ENCODE data around the gene NOS3.

Gene NOS3

DNA sequence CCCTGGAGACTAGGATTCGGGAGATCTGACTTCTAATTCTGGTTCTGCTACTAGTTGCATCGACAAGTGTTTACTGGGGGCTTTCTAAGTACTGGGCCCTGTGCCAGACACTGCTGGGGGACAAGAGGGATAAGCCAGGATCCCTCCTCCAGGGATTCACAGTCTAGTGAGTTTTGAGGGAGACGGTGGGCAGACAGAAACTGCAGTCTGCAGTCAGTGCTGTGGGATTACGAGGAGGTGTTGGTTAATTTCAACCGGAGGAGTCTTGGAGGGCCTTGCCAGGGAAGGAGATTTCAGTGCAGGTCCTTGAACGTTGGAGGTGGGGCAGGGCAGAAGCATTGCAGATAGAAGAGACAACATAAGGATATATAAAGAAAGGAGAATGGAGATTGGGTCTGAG lies 9.2 kb upstream of the NOS3 start:
- no peak for DNase-seq

DNA sequence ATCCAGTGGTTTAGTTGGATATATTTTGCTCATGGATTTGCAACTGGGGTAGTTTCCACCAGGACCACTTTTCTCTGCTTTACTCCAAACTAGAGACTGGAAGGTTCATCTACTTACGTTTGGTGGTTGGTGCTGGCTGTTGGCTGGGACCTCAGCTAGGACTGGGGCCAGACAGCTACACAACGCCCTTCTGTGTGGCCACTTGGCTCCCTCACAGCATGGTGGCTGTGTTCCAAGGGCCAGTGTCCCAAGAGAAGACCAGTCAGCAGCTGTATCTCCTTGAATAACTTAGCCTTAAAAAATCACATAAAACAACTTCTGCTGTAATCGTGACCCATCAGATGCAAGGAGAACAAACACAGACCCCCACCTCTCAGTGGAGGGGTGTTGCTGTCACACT lies 8.5 kb upstream of the NOS3 start:
- DNase-seq, result no peak

DNA sequence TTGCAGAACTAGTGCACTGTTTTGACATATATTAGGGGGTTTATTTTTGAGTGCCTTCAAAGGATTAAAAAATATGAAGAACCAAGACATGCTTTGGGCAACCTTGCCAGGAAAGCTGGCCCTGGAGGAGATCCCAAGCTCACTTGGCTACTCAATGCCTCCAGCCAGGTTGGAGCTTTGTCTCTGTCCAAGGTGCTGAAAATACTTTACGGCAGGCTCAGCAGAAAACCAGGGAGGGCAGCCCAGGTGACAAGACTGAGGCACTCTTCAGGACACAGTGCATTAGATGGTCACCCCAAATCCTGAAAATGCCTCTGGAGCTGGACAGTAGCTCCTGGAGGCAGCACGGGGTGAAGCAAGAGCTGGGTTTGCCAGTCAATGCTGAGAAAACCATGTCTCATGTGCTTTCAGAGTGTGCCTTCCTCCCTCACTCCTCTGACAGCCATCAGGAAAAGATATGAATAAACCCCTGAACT lies 6.9 kb upstream of the NOS3 start:
- peak; percentile 29 for DNase-seq

DNA sequence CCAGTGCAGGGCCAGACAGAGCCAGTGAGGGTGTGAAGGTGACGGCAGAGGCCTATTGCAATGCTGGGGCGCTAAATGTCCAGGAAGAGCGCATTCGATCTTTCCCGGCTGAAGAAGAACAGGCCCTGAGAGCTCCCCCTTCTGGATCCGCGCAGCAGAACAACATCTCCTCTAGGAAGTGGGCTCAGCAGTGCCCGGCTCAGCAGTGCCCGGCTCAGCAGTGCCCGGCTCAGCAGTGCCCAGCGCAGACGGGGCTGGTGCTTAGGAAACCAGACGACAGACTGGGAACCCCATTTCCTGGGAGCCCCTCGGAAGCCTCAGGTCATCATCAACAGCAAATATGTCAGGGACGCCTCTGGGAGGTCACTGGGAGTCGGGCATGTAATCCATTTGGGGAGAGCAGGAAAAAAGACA lies 4.7 kb upstream of the NOS3 start:
- peak; percentile 46 for DNase-seq

DNA sequence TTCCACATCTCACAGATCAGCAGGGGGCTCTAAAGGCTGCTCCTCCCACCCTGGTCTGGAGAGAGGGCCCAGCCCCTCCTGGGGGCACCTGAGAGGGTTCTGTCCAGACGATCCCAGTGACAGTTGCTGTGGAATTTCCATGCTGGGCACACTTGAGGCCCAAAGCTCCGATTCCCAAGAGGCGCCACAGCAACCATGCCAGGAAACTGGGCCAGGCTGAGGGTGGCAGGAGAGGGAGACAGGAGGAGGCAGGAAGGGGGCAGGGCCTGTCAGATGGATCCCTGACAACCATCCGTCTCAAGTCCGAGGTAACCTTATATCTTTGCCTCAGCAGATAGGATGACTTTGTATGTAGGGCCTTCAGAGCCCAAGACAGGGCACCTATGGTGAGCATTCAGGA lies 4.3 kb upstream of the NOS3 start:
- no peak for DNase-seq

DNA sequence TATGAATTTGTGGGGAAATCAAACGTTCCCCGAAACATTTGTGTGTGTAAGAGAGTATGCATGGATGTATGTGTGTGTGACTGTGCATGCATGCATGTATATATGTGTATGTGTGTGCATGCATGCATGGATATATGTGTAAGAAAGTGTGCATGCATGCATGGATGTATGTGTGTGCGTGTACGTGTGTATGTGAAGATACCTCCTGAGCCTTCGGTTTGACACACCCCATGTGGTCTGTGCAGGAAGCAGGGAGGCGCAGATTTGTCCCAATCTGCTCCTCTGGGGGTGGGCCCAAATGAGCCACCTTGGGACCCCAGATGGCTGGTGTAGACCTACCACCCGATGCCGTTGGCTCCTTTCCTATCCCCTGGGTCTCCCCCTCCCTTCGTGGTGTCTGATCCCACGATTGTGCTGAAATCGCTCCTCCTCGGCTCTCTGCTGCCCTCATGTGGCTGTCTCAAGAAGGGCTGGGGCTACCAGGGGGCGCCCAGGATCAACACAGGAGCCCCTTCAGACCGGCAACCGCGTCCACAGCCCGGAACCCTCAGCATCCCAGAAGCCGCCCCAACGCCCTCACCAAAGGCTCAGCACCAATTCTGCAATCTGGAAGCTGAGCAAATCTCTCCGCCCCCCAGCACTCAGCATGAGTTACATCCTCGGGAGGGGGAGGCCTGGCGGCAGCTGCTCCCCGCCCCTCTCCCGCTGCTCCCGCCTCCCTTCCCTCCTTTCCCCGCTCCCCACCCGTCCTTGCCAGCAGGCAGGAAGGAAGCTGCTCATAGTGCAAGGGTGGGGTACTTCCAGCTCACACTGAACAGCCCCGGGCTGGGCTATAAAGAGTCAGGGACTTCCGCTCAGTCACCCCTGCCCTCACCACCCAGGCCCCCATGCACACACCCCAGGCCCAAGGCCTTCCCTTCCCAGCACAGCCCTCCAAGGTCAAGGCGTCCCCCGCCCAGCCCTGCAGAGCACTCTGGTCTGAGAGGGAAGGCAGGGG lies 2.3 kb upstream of the NOS3 start:
- DNase-seq, result peak; percentile 66

DNA sequence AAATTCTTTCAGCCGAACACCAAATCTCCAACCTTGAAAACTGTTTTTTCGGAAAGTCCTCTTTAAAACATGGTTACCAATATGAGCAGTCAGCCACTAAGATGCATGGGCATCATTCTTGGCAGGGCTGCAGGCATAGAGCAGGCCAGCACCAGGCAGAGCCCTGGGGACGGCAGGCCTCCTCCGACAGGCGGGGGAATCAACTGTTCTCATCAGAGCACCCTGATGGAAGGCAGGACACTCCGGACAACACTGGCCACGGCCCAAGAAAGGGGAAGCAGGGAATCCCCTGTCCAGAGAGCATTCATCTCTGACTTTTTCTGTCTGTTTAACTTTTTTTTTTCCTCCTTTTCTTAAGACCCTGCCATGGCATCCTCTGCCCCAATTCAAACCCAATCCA lies 1.4 kb upstream of the NOS3 start:
- no peak for DNase-seq

DNA sequence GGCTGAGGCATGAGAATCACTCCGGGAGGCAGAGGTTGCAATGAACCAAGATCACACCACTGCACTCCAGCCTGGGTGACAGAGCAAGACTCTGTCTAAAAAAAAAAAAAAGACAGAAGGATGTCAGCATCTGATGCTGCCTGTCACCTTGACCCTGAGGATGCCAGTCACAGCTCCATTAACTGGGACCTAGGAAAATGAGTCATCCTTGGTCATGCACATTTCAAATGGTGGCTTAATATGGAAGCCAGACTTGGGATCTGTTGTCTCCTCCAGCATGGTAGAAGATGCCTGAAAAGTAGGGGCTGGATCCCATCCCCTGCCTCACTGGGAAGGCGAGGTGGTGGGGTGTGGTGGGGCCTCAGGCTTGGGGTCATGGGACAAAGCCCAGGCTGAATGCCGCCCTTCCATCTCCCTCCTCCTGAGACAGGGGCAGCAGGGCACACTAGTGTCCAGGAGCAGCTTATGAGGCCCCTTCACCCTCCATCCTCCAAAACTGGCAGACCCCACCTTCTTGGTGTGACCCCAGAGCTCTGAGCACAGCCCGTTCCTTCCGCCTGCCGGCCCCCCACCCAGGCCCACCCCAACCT lies 1.3 kb downstream of the NOS3 start:
- no peak for DNase-seq

DNA sequence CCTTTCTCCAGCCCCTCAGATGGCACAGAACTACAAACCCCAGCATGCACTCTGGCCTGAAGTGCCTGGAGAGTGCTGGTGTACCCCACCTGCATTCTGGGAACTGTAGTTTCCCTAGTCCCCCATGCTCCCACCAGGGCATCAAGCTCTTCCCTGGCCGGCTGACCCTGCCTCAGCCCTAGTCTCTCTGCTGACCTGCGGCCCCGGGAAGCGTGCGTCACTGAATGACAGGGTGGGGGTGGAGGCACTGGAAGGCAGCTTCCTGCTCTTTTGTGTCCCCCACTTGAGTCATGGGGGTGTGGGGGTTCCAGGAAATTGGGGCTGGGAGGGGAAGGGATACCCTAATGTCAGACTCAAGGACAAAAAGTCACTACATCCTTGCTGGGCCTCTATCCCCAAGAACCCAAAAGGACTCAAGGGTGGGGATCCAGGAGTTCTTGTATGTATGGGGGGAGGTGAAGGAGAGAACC lies 2.1 kb downstream of the NOS3 start:
- DNase-seq, result no peak

DNA sequence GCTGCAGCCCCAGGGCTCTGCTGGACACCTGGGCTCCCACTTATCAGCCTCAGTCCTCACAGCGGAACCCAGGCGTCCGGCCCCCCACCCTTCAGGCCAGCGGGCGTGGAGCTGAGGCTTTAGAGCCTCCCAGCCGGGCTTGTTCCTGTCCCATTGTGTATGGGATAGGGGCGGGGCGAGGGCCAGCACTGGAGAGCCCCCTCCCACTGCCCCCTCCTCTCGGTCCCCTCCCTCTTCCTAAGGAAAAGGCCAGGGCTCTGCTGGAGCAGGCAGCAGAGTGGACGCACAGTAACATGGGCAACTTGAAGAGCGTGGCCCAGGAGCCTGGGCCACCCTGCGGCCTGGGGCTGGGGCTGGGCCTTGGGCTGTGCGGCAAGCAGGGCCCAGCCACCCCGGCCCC lies 2.7 kb downstream of the NOS3 start:
- no peak for DNase-seq

DNA sequence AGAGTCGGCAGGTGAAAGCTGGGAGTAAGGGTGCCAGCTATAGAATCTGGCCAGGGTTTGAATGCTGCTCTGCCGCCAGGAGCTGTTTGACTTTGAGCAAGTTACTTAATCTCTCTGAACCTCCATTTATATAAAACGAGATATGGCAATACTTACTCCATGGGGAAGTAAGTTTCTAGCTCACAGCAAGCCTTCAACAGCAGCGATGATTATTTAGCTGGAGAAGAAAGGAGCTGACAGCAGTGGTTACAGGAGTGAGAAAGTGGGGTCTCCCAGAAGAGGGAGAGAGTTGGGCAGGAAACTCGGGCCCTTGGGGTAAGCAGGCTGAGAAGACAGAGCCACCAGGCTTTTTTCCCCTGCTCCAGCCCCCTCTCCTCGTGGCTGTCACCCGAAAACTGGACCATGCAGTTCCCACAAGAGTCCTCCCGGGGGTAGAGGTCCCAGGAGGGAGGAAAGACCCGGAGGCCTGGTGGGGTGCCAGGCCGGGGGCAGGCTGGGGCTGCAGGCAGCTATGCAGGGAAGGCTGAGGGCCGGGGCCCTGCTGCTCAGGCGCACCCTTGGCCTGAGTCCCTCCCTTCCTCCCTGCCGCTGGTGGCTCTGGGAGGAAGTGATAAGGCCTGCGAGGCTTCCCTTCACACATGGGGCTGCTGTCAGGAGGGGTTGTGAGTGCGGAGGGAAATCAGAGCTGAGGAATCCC lies 3.5 kb downstream of the NOS3 start:
- no peak for DNase-seq

DNA sequence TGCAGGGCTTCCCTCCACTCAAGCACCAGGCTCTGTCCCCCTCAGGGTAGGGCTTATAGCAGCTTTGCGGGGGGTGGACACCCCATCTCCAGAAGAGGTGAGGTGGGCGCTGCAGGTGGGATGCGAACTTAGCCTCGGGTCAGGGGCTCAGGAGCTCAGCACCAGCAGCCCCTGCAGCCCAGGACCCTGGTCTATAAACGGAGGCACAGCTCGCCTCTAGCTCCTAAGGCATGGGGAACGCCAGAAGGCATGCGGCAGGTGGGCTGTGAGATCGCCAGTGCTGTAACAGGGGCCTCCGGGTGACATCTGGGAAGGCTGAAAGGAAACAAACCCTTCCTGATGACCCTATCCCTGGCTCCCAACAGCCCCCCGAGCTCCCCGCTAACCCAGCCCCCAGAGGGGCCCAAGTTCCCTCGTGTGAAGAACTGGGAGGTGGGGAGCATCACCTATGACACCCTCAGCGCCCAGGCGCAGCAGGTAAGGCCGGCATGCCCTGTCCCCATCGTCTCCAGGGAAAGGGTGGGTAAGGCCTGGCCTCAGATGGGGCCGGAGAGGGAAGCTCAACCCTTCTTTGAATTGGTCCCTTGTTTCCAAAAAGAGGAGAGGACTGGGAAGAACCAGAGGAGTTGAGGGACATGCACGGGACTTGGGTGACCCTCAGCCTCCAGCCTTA lies 4.2 kb downstream of the NOS3 start:
- no peak for DNase-seq

DNA sequence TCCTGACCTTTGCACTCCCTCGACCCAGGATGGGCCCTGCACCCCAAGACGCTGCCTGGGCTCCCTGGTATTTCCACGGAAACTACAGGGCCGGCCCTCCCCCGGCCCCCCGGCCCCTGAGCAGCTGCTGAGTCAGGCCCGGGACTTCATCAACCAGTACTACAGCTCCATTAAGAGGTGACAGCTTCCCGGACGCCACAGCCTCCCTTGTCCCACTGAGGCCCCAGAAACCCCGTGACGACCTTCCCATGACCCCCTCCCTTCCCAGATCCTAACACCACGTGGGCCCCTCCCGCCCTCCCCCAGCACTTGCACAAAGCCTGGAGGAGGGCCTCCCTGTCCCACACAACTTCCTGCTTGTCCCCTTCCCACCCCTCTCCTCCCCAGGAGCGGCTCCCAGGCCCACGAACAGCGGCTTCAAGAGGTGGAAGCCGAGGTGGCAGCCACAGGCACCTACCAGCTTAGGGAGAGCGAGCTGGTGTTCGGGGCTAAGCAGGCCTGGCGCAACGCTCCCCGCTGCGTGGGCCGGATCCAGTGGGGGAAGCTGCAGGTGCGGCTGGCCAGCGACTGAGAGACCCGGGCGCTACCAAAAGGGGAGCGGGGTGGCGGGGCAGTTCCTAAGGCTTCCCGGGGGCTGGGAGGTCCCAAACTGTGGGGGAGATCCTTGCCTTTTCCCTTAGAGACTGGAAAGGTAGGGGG lies 5.7 kb downstream of the NOS3 start:
- no peak for DNase-seq

DNA sequence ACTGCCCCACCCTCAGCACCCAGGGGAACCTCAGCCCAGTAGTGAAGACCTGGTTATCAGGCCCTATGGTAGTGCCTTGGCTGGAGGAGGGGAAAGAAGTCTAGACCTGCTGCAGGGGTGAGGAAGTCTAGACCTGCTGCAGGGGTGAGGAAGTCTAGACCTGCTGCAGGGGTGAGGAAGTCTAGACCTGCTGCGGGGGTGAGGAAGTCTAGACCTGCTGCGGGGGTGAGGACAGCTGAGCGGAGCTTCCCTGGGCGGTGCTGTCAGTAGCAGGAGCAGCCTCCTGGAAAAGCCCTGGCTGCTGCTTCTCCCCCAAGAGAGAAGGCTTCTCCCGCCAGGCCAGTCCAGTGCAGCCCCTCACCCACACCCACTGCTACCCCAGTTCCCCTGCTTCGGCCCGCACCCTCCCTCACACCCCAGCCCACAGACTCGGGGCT lies 6.3 kb downstream of the NOS3 start:
- DNase-seq, result no peak

DNA sequence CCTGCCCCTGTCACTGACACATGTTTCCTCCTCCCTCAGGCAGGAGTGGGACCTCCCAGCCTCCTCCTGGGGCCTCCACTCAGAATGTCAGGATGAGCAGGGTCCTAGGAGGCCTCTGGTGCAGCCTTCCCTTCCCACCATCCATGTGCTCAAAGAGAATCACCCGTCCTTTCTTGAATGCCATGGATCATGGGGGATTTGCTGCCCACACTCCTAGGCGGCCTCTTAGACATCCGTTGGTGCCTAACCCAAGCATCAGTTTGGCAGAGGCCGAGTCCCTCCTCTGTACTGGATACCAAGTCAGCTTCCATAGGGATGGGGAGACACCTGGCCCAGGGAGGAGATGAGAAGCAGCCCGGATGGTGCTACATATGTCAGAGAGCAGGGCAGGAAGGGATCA lies 7.0 kb downstream of the NOS3 start:
- DNase-seq, result no peak

DNA sequence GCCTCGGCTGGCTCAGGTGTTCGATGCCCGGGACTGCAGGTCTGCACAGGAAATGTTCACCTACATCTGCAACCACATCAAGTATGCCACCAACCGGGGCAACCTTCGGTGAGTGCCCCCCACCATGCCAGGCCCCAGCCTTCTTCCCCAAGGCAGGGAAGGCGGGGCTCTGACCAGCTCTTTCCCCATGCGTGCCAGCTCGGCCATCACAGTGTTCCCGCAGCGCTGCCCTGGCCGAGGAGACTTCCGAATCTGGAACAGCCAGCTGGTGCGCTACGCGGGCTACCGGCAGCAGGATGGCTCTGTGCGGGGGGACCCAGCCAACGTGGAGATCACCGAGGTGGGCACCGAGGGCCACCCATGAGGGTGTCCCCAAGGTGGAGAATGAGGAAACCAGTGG lies 7.5 kb downstream of the NOS3 start:
- no peak for DNase-seq

DNA sequence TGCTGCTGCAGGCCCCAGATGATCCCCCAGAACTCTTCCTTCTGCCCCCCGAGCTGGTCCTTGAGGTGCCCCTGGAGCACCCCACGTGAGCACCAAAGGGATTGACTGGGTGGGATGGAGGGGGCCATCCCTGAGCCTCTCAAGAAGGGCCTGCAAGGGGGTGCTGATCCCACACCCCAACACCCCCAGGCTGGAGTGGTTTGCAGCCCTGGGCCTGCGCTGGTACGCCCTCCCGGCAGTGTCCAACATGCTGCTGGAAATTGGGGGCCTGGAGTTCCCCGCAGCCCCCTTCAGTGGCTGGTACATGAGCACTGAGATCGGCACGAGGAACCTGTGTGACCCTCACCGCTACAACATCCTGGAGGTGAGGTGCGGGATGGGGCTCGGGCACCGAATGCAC lies 8.2 kb downstream of the NOS3 start:
- DNase-seq, result no peak

DNA sequence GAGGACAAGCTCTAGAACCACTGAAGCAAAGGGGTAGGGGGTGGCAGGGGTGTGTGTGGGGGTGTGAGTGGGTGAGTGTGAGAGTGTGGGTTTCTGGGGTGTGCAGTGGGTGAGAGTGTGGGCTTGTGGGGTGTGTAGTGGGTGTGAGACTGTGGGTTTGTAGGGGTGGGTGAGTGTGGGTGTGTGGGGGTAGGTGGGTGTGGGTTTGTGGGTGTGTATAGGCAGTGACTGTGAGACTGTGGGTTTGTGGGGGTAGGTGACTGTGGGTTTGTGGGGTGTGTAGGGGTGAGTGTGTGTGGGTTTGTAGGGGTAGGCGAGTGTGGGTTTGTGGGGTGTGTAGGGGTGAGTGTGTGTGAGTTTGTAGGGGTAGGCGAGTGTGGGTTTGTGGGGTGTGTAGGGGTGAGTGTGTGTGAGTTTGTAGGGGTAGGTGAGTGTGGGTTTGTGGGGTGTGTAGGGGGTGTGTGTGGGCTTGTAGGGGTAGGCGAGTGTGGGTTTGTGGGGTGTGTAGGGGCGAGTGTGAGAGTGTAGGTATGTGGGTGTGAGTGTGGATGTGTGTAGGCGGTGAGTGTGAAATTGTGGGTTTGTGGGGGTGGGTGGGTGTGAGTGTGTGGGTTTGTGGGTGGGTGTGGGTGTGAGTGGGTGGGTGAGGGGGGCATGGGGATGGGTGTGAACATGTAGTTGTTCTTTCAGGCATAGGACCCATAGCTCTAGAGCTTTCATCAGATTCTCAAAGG lies 8.8 kb downstream of the NOS3 start:
- DNase-seq, result no peak

DNA sequence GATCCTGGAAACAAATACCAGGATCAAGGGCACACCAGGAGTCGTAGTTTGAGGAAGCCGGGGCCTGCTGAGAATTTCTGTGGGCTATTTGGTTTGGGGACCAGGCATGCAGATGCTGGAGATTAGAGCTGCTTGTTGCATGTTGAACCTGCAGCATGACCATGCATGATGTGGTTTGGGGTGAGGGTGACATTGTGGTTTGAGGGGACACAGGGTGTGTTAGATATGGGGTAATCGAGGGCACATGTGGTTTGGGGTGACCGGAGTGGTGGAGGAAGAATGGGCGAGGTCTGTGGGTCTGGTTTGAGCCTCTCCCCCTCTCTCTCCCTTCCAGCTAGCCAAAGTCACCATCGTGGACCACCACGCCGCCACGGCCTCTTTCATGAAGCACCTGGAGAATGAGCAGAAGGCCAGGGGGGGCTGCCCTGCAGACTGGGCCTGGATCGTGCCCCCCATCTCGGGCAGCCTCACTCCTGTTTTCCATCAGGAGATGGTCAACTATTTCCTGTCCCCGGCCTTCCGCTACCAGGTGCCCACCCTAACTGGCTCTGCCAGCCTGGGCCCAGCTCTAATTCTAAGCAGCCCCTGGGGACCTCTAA lies 10.2 kb downstream of the NOS3 start:
- no peak for DNase-seq

DNA sequence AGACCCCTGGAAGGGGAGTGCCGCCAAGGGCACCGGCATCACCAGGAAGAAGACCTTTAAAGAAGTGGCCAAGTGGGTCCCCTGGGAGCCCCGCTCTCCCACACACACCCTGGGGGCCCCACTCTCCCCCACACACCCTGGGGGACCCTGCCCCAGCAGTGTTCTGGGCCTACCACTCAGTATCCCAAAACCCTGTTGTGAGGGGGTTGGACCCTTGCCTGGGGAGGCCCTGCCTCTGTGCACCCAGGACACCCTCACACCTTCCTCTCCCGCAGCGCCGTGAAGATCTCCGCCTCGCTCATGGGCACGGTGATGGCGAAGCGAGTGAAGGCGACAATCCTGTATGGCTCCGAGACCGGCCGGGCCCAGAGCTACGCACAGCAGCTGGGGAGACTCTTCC lies 10.7 kb downstream of the NOS3 start:
- DNase-seq, result no peak

DNA sequence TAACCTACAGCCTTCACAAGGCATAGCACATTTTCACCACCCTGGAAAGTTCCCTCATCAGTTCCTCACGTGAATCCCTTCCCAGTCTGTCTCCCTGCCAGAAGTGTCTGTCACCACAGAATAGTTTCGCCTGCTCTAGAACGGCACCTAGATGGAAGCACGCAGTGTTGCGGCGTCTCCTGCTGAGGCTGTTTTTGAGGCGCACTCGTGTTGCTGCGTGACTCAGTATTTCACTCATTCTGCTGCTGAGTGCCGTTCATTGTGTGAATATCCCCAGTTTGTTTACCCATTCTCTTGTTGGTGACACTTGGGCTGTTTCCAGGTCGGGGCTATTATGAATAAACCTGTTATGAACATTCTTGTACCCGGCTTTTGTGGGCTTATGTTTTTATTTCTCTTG lies 12.8 kb downstream of the NOS3 start:
- DNase-seq, result no peak
